ENCODE measurements around the gene ZNF383. TPM values are rescaled to one million over a fixed set of nuclear protein-coding genes. Genes with fewer than 3 reads are reported as not detected.

ZNF383 gene
- total RNA-seq, 1 experiment from 2014 or later: 5.4 TPM

DNA sequence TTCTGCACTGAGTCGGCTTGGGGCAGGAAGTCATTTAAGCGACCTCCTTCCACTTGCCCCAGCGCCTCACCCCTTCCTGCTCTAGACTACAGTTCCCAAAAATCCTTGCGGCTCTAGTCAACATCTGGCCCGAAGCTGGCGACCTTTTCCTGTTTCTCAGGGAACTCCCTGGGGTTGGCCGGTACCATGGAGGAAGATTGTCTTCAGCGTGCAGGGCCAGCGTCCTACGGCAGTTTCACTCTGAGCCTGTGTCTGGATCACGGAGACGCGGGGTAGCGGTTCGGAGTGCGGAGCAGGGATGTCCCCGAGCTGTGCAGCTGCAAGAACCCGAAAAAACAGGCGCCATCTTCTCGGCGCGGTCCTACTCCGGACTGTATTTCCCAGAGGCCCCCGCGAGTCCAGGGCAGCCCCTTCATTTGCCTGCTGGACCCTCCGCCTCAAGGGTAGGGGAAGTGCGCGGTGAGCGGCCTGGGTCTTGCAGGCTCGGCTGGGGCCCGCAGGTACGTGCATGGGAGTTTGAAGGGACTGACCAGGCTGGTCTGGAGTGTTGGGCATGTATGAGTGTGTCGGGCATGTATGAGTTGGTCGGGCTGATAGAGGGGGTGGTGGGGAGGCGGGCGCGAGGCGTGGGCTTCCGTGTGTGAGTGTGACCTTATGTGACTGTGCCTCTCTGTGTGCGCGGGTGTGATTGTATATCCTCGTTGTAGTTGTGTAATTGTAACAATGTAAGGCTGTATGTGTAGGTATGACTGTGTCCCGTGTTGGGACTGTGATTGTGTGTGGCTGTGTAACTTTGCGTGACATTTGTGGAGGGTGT, at the start of gene ZNF383 (continued):
- TF ChIP-seq, protein P1, sequence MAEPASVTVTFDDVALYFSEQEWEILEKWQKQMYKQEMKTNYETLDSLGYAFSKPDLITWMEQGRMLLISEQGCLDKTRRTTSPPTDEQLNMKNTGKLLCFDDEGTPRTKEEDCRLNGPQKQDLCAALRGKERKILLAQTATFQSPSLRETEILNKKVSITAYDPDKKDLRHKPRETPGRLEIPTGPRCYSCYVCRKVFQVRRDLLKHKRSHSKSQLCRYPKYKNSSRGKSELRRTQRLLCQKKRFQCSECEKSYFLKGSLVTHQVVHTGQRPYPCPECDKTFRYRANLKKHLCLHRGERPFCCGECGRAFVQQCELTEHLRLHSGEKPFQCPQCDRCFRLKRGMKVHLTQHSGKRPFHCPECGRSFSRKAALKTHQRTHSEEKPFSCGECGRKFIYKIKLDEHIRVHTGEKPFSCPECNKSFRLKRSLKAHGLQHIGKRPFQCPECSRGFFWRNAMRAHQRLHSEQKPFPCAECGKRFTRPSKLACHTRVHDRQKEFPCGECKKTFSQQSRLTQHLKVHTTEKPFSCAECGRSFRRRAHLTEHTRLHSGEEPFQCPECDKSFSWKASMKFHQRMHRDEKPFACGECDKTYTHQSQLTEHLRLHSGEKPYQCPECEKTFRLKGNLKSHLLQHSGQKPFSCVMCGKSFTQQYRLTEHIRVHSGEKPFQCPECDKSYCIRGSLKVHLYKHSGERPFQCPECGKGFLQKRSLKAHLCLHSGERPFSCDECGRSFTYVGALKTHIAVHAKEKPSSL (CRISPR knock-in tag; conservative IDR thresholded peaks at IDR 0.05): no peak
- TF ChIP-seq, protein P2, sequence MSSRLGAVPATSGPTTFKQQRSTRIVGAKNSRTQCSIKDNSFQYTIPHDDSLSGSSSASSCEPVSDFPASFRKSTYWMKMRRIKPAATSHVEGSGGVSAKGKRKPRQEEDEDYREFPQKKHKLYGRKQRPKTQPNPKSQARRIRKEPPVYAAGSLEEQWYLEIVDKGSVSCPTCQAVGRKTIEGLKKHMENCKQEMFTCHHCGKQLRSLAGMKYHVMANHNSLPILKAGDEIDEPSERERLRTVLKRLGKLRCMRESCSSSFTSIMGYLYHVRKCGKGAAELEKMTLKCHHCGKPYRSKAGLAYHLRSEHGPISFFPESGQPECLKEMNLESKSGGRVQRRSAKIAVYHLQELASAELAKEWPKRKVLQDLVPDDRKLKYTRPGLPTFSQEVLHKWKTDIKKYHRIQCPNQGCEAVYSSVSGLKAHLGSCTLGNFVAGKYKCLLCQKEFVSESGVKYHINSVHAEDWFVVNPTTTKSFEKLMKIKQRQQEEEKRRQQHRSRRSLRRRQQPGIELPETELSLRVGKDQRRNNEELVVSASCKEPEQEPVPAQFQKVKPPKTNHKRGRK (CRISPR knock-in tag; IDR thresholded peaks at IDR 0.05; ENCODE audit: borderline replicate concordance): no peak
- TF ChIP-seq, protein P3, sequence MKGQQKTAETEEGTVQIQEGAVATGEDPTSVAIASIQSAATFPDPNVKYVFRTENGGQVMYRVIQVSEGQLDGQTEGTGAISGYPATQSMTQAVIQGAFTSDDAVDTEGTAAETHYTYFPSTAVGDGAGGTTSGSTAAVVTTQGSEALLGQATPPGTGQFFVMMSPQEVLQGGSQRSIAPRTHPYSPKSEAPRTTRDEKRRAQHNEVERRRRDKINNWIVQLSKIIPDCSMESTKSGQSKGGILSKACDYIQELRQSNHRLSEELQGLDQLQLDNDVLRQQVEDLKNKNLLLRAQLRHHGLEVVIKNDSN (CRISPR knock-in tag; IDR thresholded peaks at IDR 0.05): no peak
- no peak for TF ChIP-seq EMX1 (CRISPR knock-in tag; IDR thresholded peaks at IDR 0.05)
- no peak for TF ChIP-seq NR3C1 (CRISPR knock-in tag; conservative IDR thresholded peaks at IDR 0.05; ENCODE audit: low read depth)
- TF ChIP-seq ETV6 (CRISPR knock-in tag; IDR thresholded peaks at IDR 0.05): no peak
- TF ChIP-seq NR1H2 (CRISPR knock-in tag; IDR thresholded peaks at IDR 0.05): no peak
- TF ChIP-seq, protein P4, sequence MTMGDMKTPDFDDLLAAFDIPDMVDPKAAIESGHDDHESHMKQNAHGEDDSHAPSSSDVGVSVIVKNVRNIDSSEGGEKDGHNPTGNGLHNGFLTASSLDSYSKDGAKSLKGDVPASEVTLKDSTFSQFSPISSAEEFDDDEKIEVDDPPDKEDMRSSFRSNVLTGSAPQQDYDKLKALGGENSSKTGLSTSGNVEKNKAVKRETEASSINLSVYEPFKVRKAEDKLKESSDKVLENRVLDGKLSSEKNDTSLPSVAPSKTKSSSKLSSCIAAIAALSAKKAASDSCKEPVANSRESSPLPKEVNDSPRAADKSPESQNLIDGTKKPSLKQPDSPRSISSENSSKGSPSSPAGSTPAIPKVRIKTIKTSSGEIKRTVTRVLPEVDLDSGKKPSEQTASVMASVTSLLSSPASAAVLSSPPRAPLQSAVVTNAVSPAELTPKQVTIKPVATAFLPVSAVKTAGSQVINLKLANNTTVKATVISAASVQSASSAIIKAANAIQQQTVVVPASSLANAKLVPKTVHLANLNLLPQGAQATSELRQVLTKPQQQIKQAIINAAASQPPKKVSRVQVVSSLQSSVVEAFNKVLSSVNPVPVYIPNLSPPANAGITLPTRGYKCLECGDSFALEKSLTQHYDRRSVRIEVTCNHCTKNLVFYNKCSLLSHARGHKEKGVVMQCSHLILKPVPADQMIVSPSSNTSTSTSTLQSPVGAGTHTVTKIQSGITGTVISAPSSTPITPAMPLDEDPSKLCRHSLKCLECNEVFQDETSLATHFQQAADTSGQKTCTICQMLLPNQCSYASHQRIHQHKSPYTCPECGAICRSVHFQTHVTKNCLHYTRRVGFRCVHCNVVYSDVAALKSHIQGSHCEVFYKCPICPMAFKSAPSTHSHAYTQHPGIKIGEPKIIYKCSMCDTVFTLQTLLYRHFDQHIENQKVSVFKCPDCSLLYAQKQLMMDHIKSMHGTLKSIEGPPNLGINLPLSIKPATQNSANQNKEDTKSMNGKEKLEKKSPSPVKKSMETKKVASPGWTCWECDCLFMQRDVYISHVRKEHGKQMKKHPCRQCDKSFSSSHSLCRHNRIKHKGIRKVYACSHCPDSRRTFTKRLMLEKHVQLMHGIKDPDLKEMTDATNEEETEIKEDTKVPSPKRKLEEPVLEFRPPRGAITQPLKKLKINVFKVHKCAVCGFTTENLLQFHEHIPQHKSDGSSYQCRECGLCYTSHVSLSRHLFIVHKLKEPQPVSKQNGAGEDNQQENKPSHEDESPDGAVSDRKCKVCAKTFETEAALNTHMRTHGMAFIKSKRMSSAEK (CRISPR knock-in tag; IDR thresholded peaks at IDR 0.05; ENCODE audit: borderline replicate concordance): peak; percentile 25; the same call in 1 of the 2 replicates
- TF ChIP-seq ELF4 (CRISPR knock-in tag; IDR thresholded peaks at IDR 0.05; ENCODE audit: low read depth): no peak
- 0 out of 2 replicates have a peak, but pooled peaks have one; percentile 41 for TF ChIP-seq MYBL2 (CRISPR knock-in tag; IDR thresholded peaks at IDR 0.05)
- TF ChIP-seq ZNF121 (CRISPR knock-in tag; IDR thresholded peaks at IDR 0.05): no peak
- TF ChIP-seq, protein P5, sequence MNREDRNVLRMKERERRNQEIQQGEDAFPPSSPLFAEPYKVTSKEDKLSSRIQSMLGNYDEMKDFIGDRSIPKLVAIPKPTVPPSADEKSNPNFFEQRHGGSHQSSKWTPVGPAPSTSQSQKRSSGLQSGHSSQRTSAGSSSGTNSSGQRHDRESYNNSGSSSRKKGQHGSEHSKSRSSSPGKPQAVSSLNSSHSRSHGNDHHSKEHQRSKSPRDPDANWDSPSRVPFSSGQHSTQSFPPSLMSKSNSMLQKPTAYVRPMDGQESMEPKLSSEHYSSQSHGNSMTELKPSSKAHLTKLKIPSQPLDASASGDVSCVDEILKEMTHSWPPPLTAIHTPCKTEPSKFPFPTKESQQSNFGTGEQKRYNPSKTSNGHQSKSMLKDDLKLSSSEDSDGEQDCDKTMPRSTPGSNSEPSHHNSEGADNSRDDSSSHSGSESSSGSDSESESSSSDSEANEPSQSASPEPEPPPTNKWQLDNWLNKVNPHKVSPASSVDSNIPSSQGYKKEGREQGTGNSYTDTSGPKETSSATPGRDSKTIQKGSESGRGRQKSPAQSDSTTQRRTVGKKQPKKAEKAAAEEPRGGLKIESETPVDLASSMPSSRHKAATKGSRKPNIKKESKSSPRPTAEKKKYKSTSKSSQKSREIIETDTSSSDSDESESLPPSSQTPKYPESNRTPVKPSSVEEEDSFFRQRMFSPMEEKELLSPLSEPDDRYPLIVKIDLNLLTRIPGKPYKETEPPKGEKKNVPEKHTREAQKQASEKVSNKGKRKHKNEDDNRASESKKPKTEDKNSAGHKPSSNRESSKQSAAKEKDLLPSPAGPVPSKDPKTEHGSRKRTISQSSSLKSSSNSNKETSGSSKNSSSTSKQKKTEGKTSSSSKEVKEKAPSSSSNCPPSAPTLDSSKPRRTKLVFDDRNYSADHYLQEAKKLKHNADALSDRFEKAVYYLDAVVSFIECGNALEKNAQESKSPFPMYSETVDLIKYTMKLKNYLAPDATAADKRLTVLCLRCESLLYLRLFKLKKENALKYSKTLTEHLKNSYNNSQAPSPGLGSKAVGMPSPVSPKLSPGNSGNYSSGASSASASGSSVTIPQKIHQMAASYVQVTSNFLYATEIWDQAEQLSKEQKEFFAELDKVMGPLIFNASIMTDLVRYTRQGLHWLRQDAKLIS (CRISPR knock-in tag; IDR thresholded peaks at IDR 0.05; ENCODE audit: borderline replicate concordance): no peak
- no peak for TF ChIP-seq MXD4 (CRISPR knock-in tag; IDR thresholded peaks at IDR 0.05; ENCODE audit: borderline replicate concordance)
- TF ChIP-seq CREB1 (CRISPR knock-in tag; IDR thresholded peaks at IDR 0.05): no peak
- TF ChIP-seq SP1 (CRISPR knock-in tag; conservative IDR thresholded peaks at IDR 0.05): peak; percentile 58; the same call in 1 of the 2 replicates
- peak; percentile 83 for TF ChIP-seq CREM (CRISPR knock-in tag; IDR thresholded peaks at IDR 0.05)
- TF ChIP-seq, protein P6, sequence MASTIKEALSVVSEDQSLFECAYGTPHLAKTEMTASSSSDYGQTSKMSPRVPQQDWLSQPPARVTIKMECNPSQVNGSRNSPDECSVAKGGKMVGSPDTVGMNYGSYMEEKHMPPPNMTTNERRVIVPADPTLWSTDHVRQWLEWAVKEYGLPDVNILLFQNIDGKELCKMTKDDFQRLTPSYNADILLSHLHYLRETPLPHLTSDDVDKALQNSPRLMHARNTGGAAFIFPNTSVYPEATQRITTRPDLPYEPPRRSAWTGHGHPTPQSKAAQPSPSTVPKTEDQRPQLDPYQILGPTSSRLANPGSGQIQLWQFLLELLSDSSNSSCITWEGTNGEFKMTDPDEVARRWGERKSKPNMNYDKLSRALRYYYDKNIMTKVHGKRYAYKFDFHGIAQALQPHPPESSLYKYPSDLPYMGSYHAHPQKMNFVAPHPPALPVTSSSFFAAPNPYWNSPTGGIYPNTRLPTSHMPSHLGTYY (CRISPR knock-in tag; IDR thresholded peaks at IDR 0.05): no peak
- no peak for TF ChIP-seq PRRX2 (CRISPR knock-in tag; IDR thresholded peaks at IDR 0.05)
- TF ChIP-seq ZNF396 (CRISPR knock-in tag; IDR thresholded peaks at IDR 0.05; ENCODE audit: borderline replicate concordance): no peak
- no peak for TF ChIP-seq IRF2 (CRISPR knock-in tag; IDR thresholded peaks at IDR 0.05; ENCODE audit: borderline replicate concordance, low read depth)
- TF ChIP-seq OVOL2 (CRISPR knock-in tag; IDR thresholded peaks at IDR 0.05; ENCODE audit: borderline replicate concordance): no peak
- no peak for TF ChIP-seq SMAD3 (CRISPR knock-in tag; IDR thresholded peaks at IDR 0.05; ENCODE audit: borderline replicate concordance)
- TF ChIP-seq, protein P7, sequence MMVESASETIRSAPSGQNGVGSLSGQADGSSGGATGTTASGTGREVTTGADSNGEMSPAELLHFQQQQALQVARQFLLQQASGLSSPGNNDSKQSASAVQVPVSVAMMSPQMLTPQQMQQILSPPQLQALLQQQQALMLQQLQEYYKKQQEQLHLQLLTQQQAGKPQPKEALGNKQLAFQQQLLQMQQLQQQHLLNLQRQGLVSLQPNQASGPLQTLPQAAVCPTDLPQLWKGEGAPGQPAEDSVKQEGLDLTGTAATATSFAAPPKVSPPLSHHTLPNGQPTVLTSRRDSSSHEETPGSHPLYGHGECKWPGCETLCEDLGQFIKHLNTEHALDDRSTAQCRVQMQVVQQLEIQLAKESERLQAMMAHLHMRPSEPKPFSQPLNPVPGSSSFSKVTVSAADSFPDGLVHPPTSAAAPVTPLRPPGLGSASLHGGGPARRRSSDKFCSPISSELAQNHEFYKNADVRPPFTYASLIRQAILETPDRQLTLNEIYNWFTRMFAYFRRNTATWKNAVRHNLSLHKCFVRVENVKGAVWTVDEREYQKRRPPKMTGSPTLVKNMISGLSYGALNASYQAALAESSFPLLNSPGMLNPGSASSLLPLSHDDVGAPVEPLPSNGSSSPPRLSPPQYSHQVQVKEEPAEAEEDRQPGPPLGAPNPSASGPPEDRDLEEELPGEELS (CRISPR knock-in tag; IDR thresholded peaks at IDR 0.05): no peak

Data from WTC11 (cell line).